ENCODE data around the gene C19orf67.

DNA sequence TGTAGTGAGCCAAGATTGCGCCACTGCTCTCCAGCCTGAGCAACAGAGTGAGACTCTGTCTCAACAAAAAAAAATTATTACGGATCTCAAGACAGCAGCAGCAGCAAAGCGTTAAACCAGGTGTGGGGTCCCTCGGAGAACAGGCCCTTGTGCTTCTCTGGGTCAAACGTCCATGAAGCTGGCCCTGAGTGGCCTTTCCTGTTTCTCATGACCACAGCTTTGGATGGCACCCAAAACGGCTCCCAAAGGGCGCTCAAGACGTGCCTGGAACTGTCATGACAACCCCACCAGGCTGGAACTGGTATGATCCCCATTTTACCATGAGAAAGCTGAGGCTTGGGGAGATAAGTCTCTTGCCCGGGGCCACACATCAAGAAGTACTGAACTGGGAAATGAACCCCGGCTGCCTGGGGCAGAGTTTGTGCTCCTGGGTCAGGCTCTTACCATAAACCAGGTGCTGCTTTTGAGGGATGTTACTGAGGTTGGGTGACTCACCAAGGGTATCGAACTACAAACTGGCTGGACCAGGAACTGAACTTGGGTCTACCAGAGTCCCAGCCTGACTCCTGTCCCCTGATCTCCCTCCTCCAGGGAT is 16.6 kb upstream of the C19orf67 start:
- TF ChIP-seq, protein P1, sequence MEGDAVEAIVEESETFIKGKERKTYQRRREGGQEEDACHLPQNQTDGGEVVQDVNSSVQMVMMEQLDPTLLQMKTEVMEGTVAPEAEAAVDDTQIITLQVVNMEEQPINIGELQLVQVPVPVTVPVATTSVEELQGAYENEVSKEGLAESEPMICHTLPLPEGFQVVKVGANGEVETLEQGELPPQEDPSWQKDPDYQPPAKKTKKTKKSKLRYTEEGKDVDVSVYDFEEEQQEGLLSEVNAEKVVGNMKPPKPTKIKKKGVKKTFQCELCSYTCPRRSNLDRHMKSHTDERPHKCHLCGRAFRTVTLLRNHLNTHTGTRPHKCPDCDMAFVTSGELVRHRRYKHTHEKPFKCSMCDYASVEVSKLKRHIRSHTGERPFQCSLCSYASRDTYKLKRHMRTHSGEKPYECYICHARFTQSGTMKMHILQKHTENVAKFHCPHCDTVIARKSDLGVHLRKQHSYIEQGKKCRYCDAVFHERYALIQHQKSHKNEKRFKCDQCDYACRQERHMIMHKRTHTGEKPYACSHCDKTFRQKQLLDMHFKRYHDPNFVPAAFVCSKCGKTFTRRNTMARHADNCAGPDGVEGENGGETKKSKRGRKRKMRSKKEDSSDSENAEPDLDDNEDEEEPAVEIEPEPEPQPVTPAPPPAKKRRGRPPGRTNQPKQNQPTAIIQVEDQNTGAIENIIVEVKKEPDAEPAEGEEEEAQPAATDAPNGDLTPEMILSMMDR (IDR thresholded peaks at IDR 0.05): no peak
- TF ChIP-seq EP300 (IDR thresholded peaks at IDR 0.05): no peak

Measured in tibial nerve (tissue), 4 donors.